GM12873 (cell line): ENCODE measurements around the gene COL27A1.

Source experiments
- CTCF ChIP-seq: IDR thresholded peaks from 2 replicates; pipeline ENCODE4 v1.5.1; 2012; ENCODE audit warnings: low read depth, mild to moderate bottlenecking, moderate library complexity, low read length, control low read depth; ENCODE audit not compliant: insufficient read depth; ENCODE audit errors: missing control alignments

Gene COL27A1

GRCh38 chr9:114278881-114279570 lies 123.7 kb downstream of the COL27A1 start:
- no peak for TF ChIP-seq CTCF

- no peak for TF ChIP-seq CTCF
These were observed 124.4 kb downstream of the COL27A1 start for GRCh38 chr9:114279693-114280092.

- TF ChIP-seq CTCF, result no peak
These were observed 125.5 kb downstream of the COL27A1 start for GRCh38 chr9:114280636-114281472.

GRCh38 chr9:114281473-114282103 lies 126.3 kb downstream of the COL27A1 start:
- no peak for TF ChIP-seq CTCF

GRCh38 chr9:114282104-114282485 lies 126.8 kb downstream of the COL27A1 start:
- TF ChIP-seq CTCF, result no peak

- TF ChIP-seq CTCF, result no peak
These were observed 127.2 kb downstream of the COL27A1 start for GRCh38 chr9:114282507-114282906.

- no peak for TF ChIP-seq CTCF
These were observed 127.6 kb downstream of the COL27A1 start for GRCh38 chr9:114282926-114283325.
